Measurements from ENCODE around the gene CENPP. TPM values are rescaled to one million over a fixed set of nuclear protein-coding genes. Genes with fewer than 3 reads are reported as not detected.

The CENPP gene
- total and polyA plus RNA-seq, 2 donors from 2014 or later = 1.2 to 4.2 TPM

DNA sequence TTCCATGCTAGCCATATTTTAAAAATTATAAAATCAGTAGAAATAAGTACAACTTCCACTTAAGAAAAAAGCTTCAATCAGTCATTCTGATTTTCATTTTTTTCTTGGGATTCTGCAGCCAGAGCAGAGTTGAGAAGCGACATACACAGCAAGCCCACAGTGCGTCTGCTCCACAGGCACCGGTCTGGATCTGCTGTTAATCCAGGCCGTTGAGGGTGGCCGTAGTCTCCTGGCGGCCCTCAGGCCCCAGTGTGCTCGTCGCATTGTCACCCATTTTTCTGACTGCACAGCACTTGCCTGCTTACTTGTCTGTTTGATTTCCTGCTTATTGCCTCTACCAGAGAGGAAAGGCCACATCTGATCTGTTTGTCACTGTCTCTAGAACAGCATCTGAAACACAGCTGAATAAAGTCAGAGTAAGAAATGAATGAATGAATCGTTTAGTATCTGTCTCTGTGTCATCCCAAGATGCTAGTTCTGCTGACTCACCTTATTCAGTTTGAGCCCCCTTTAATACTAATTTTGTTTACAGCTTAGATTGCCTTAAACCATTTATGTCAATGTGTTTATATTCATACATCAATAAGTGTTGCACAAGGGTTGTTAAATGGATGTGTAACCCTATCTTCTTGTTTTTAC, 168.1 kb downstream of the CENPP start:
- no peaks in the 10 kb centered on the region for H3K9me3 ChIP-seq (ENCODE audit: control insufficient read depth in 2 of 3, insufficient read depth in 1 of 3, low read length in 3 of 3)
- no peak overlapping the region for H3K27ac ChIP-seq (ENCODE audit: low read depth in 2 of 2, low read length in 2 of 2)
- no peaks in the 10 kb centered on the region for H3K36me3 ChIP-seq (ENCODE audit: control insufficient read depth in 2 of 3, insufficient read depth in 3 of 3, low read length in 3 of 3)
- TF ChIP-seq, protein P1, sequence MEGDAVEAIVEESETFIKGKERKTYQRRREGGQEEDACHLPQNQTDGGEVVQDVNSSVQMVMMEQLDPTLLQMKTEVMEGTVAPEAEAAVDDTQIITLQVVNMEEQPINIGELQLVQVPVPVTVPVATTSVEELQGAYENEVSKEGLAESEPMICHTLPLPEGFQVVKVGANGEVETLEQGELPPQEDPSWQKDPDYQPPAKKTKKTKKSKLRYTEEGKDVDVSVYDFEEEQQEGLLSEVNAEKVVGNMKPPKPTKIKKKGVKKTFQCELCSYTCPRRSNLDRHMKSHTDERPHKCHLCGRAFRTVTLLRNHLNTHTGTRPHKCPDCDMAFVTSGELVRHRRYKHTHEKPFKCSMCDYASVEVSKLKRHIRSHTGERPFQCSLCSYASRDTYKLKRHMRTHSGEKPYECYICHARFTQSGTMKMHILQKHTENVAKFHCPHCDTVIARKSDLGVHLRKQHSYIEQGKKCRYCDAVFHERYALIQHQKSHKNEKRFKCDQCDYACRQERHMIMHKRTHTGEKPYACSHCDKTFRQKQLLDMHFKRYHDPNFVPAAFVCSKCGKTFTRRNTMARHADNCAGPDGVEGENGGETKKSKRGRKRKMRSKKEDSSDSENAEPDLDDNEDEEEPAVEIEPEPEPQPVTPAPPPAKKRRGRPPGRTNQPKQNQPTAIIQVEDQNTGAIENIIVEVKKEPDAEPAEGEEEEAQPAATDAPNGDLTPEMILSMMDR (IDR thresholded peaks at IDR 0.05; ENCODE audit: borderline replicate concordance, extremely low read depth, insufficient read depth) = no peak
- no peaks in the 10 kb centered on the region for H3K4me1 ChIP-seq (ENCODE audit: control insufficient read depth in 2 of 3, insufficient read depth in 2 of 3, low read depth in 1 of 3, low read length in 3 of 3)
- intact Hi-C loops (cut with DNase I) = no loop called here
- no peak overlapping the region for H3K9ac ChIP-seq (ENCODE audit: low read length in 3 of 3)
- no peak for FAIRE-seq
- no peak overlapping the region for H3K4me3 ChIP-seq (ENCODE audit: low read length in 3 of 3)
- DNase-seq = no peak
- H3K27me3 ChIP-seq (ENCODE audit: control insufficient read depth, insufficient read depth, low read length) = no peaks in the 10 kb centered on the region

GRCh38 chr9:92494856-92495255, 169.1 kb downstream of the CENPP start:
- intact Hi-C loops (cut with DNase I) = no loop called here
- H3K4me1 ChIP-seq (ENCODE audit: control insufficient read depth in 2 of 3, insufficient read depth in 2 of 3, low read depth in 1 of 3, low read length in 3 of 3) = no peaks in the 10 kb centered on the region
- TF ChIP-seq, protein P1 (IDR thresholded peaks at IDR 0.05; ENCODE audit: borderline replicate concordance, extremely low read depth, insufficient read depth) = no peak
- H3K36me3 ChIP-seq (ENCODE audit: control insufficient read depth in 2 of 3, insufficient read depth in 3 of 3, low read length in 3 of 3) = no peaks in the 10 kb centered on the region
- DNase-seq = no peak
- no peak overlapping the region for H3K27ac ChIP-seq (ENCODE audit: low read depth in 2 of 2, low read length in 2 of 2)
- H3K9ac ChIP-seq (ENCODE audit: low read length in 3 of 3) = no peak overlapping the region
- no peak for FAIRE-seq
- no peaks in the 10 kb centered on the region for H3K27me3 ChIP-seq (ENCODE audit: control insufficient read depth, insufficient read depth, low read length)
- no peak overlapping the region for H3K4me3 ChIP-seq (ENCODE audit: low read length in 3 of 3)
- H3K9me3 ChIP-seq (ENCODE audit: control insufficient read depth in 2 of 3, insufficient read depth in 1 of 3, low read length in 3 of 3) = no peaks in the 10 kb centered on the region

DNA sequence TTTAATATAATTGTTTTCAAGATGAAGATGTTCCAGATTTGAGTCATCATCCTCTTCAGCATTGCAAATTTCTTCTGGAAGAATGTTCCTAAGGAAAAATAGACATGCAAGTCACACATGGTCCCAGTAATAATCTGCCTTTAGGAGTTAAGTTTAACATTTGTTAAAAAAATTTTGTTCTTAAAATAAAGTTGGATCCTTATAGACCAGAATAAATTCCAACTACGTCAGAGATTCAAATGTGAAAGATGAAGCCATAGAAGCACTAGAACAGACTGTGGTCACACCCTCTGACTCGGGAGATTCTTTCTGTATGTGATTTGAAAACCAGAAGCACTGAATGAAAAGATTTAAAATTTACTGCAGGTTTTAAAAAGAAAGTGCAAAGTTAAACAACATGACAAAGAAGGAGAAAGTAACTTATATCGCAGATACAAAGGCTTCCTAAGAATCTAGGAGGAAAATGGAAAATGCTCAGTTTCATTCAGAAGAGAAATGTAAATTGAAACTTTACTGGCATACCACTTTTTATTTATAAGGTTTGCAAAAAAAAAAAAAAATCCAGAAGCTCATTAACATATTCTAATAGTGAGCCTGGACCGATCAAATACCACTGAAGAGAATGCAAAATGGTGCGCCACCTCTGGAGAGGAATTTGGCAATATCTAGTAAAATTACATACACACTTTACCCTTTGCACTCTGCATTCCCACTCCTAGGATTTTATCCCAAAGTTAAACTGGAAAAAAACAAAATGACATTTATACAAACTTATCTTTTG, 170.8 kb downstream of the CENPP start:
- Histone ChIP-seq H3K27ac (ENCODE audit: low read depth in 2 of 2, low read length in 2 of 2) (no peak overlapping the region), H3K9ac (ENCODE audit: low read length in 3 of 3) (no peak overlapping the region), H3K9me3 (ENCODE audit: control insufficient read depth in 2 of 3, insufficient read depth in 1 of 3, low read length in 3 of 3) (no peaks in the 10 kb centered on the region), H3K27me3 (ENCODE audit: control insufficient read depth, insufficient read depth, low read length) (no peaks in the 10 kb centered on the region), H3K4me1 (ENCODE audit: control insufficient read depth in 2 of 3, insufficient read depth in 2 of 3, low read depth in 1 of 3, low read length in 3 of 3) (no peaks in the 10 kb centered on the region), H3K4me3 (ENCODE audit: low read length in 3 of 3) (no peak overlapping the region), H3K36me3 (ENCODE audit: control insufficient read depth in 2 of 3, insufficient read depth in 3 of 3, low read length in 3 of 3) (no peaks in the 10 kb centered on the region)
- no peak for DNase-seq
- intact Hi-C loops (cut with DNase I) = no loop called here
- no peak for FAIRE-seq
- TF ChIP-seq, protein P1 (IDR thresholded peaks at IDR 0.05; ENCODE audit: borderline replicate concordance, extremely low read depth, insufficient read depth) = no peak

Measured in kidney (tissue), 14 donors.